Natural killer cell (primary cell): ENCODE results near the gene LDAH. TPM values are rescaled to one million over a fixed set of nuclear protein-coding genes. Genes with fewer than 3 reads are reported as not detected.

Experiments
- ATAC-seq, 3 donors: fragments of 150-1000 bp in 2 of 3; fragments of 200-7000 bp in 1 of 3; cut with Tn5 transposase; 1 replicate in 1 of 3; 2 replicates in 2 of 3; pipeline ENCODE4 v1.10.0; 2021; ENCODE audit warnings: mild to moderate bottlenecking in 2 of 3, moderate library complexity in 2 of 3
- DNase-seq, 2 donors: peaks; one replicate each; pipeline versions ENCODE4 v3.0.0 to v3.0.0-alpha.2; 2013 to 2021; ENCODE audit warnings: mixed read lengths in 1 of 2
- H3K27ac ChIP-seq: one replicate; pipeline ENCODE4 v1.5.1; 2013; ENCODE audit warnings: mild to moderate bottlenecking, low read length
- H3K27me3 ChIP-seq: one replicate; pipeline ENCODE4 v1.6.1; 2013; ENCODE audit warnings: low read length; ENCODE audit not compliant: control insufficient read depth, insufficient read depth
- H3K36me3 ChIP-seq: one replicate; pipeline ENCODE4 v1.6.1; 2013; ENCODE audit warnings: low read length; ENCODE audit not compliant: control insufficient read depth, insufficient read depth
- H3K4me1 ChIP-seq: one replicate; pipeline ENCODE4 v1.6.1; 2013; ENCODE audit warnings: low read length; ENCODE audit not compliant: control insufficient read depth, insufficient read depth
- H3K4me3 ChIP-seq: one replicate; pipeline ENCODE4 v1.5.1; 2013; ENCODE audit warnings: low read length
- H3K9me3 ChIP-seq: one replicate; pipeline ENCODE4 v1.6.1; 2013; ENCODE audit warnings: low read length; ENCODE audit not compliant: control insufficient read depth, insufficient read depth
- H3K27ac Mint-ChIP-seq, 2 donors: one replicate each; pipeline ENCODE4 v1.8.0; 2022; ENCODE audit warnings: mild to moderate bottlenecking in 2 of 2, mixed read lengths in 2 of 2, moderate library complexity in 1 of 2
- H3K27me3 Mint-ChIP-seq, 2 donors: one replicate each; pipeline ENCODE4 v1.8.0; 2022; ENCODE audit warnings: low read depth in 2 of 2, mixed read lengths in 2 of 2
- H3K36me3 Mint-ChIP-seq: one replicate; pipeline ENCODE4 v1.8.0; 2022; ENCODE audit warnings: mixed read lengths
- H3K4me1 Mint-ChIP-seq, 2 donors: one replicate each; pipeline ENCODE4 v1.8.0; 2022; ENCODE audit warnings: mixed read lengths in 2 of 2
- H3K4me3 Mint-ChIP-seq: one replicate; pipeline ENCODE4 v1.8.0; 2022; ENCODE audit warnings: mild to moderate bottlenecking, moderate library complexity, mixed read lengths
- H3K9me3 Mint-ChIP-seq, 2 donors: one replicate each; pipeline ENCODE4 v1.8.0; 2022; ENCODE audit warnings: mixed read lengths in 2 of 2
- WGBS: methylation state at CpG from one replicate; pipeline ENCODE4 v1.1.7; 2013; ENCODE audit warnings: missing lambda C conversion rate; ENCODE audit not compliant: insufficient coverage; 5-methylcytosine and 5-hydroxymethylcytosine counted together
- intact Hi-C: fragments of 100-400 bp; cut with micrococcal nuclease; formaldehyde crosslinking; loops from one replicate; pipeline ENCODE4 v1.14.2; 2022
- total RNA-seq, 4 donors: library from RNA; stranded (reverse); fragments of 120-200 nt in 1 of 4; gene quantifications; one replicate each; pipeline versions ENCODE4 v1.2.3 to v1.2.4, GENCODE V29; 2013 to 2022
- TF ChIP-seq, protein P1 (sequence below): fragments of 200-600 bp; IDR thresholded peaks from one replicate; pipeline ENCODE4 v1.8.0; 2022; ENCODE audit warnings: antibody characterized with exemption

Gene LDAH
- total RNA-seq, 3 donors from 2014 or later (not counting 1 experiment from before 2014, with no cell fraction given), result 14.5 to 25.6 (median 17.2) TPM

DNA sequence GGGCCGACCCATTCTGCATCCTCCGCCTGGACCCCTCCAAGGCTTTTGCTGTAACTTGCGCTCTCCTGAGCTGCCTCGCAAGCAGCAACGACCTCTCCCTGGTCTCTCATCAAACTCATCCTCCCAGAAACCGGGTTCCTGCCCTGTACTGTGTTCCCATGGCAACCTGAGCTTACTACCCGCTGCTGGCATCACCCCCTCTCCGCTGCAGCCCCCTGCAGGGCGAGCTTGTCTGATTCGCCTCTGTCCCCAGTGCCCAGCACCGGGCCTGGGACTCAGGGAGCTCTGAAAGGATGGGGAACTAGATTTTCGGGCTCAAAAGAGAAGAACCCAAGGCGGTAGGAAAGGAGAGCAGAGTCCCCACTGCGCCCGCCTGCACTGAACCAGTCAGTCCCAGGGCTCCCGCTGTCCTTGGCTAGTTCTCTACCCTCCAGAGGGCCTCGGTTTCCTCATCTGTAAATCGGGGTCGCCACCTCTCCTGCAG is 172.5 kb downstream of the LDAH start:
- intact Hi-C loops, result loop anchor here (2.0 to 5.0 kb wide), 2 partner anchors 73 to 300 kb away; partner anchors contain the start of gene PUM2
- Histone ChIP-seq H3K36me3 (peaks cover 5% of the 10 kb centered on the region), H3K4me3 (peak overlapping the region; percentile 81), H3K9me3 (no peaks in the 10 kb centered on the region), H3K27ac (peak overlapping the region; percentile 88), H3K4me1 (peaks cover 30% of the 10 kb centered on the region), H3K27me3 (no peaks in the 10 kb centered on the region)
- TF ChIP-seq, protein P1, sequence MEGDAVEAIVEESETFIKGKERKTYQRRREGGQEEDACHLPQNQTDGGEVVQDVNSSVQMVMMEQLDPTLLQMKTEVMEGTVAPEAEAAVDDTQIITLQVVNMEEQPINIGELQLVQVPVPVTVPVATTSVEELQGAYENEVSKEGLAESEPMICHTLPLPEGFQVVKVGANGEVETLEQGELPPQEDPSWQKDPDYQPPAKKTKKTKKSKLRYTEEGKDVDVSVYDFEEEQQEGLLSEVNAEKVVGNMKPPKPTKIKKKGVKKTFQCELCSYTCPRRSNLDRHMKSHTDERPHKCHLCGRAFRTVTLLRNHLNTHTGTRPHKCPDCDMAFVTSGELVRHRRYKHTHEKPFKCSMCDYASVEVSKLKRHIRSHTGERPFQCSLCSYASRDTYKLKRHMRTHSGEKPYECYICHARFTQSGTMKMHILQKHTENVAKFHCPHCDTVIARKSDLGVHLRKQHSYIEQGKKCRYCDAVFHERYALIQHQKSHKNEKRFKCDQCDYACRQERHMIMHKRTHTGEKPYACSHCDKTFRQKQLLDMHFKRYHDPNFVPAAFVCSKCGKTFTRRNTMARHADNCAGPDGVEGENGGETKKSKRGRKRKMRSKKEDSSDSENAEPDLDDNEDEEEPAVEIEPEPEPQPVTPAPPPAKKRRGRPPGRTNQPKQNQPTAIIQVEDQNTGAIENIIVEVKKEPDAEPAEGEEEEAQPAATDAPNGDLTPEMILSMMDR, result no peak
- H3K9me3 Mint-ChIP-seq, result no peaks in the 10 kb centered on the region
- peak overlapping the region; percentile 92 to 93 for H3K27ac Mint-ChIP-seq
- H3K36me3 Mint-ChIP-seq, result no peaks in the 10 kb centered on the region
- H3K27me3 Mint-ChIP-seq, result peaks cover 4 to 6% of the 10 kb centered on the region in 2 donors
- peak overlapping the region; percentile 94 for H3K4me3 Mint-ChIP-seq
- DNase-seq, result peak in 1 of 2 donors; percentile 62
- WGBS, result 13% methylated on average over 19 of the region's 19 CpGs
- peaks cover 42 to 49% of the 10 kb centered on the region in 2 donors for H3K4me1 Mint-ChIP-seq
- ATAC-seq, result peak in 1 of 3 donors; percentile 4

- peaks cover under 1% of the 10 kb centered on the region for H3K36me3 Mint-ChIP-seq
- peak overlapping the region; percentile 81 for H3K4me3 ChIP-seq
- 88% methylated on average over 7 of the region's 7 CpGs for WGBS
- no peaks in the 10 kb centered on the region for H3K27me3 ChIP-seq
- peaks cover 30% of the 10 kb centered on the region for H3K4me1 ChIP-seq
- peak overlapping the region; percentile 92 to 93 for H3K27ac Mint-ChIP-seq
- ATAC-seq, result no peak
- H3K4me3 Mint-ChIP-seq, result peak overlapping the region; percentile 94
- peaks cover 7% of the 10 kb centered on the region for H3K36me3 ChIP-seq
- peaks cover 42 to 49% of the 10 kb centered on the region in 2 donors for H3K4me1 Mint-ChIP-seq
- no peaks in the 10 kb centered on the region for H3K9me3 ChIP-seq
- peaks cover under 1 to 1% of the 10 kb centered on the region in 2 donors for H3K27me3 Mint-ChIP-seq
- intact Hi-C loops, result loop anchor here (2.0 to 5.0 kb wide), 2 partner anchors 73 to 299 kb away; partner anchors contain the start of gene PUM2
- DNase-seq, result peak in 1 of 2 donors; percentile 34
- no peaks in the 10 kb centered on the region for H3K9me3 Mint-ChIP-seq
- TF ChIP-seq, protein P1, result no peak
- H3K27ac ChIP-seq, result no peak overlapping the region
Measured at GRCh38 chr2:20649976-20650375, 172.9 kb downstream of the LDAH start.

GRCh38 chr2:20649576-20649975 is 173.3 kb downstream of the LDAH start:
- Mint-ChIP-seq H3K4me3 (peak overlapping the region; percentile 94), H3K9me3 (no peaks in the 10 kb centered on the region), H3K4me1 (peaks cover 42 to 49% of the 10 kb centered on the region in 2 donors), H3K27me3 (no peaks in the 10 kb centered on the region), H3K27ac (peak overlapping the region; percentile 92 to 93), H3K36me3 (peaks cover 4% of the 10 kb centered on the region)
- ATAC-seq (no peak), DNase-seq (no peak)
- peaks cover 30% of the 10 kb centered on the region for H3K4me1 ChIP-seq
- no peaks in the 10 kb centered on the region for H3K27me3 ChIP-seq
- H3K36me3 ChIP-seq, result peaks cover 11% of the 10 kb centered on the region
- WGBS, result 88% methylated on average over 11 of the region's 11 CpGs
- no peaks in the 10 kb centered on the region for H3K9me3 ChIP-seq
- H3K27ac ChIP-seq, result no peak overlapping the region
- TF ChIP-seq, protein P1, result no peak
- H3K4me3 ChIP-seq, result no peak overlapping the region
- intact Hi-C loops, result no loop called here

- Histone ChIP-seq H3K4me3 (no peak overlapping the region), H3K36me3 (peaks cover 15% of the 10 kb centered on the region), H3K9me3 (no peaks in the 10 kb centered on the region), H3K4me1 (peaks cover 30% of the 10 kb centered on the region), H3K27me3 (no peaks in the 10 kb centered on the region), H3K27ac (no peak overlapping the region)
- ATAC-seq (no peak), DNase-seq (no peak)
- Mint-ChIP-seq H3K9me3 (no peaks in the 10 kb centered on the region), H3K27ac (peak overlapping the region; percentile 92 to 93), H3K4me3 (peak overlapping the region; percentile 4), H3K36me3 (peaks cover 9% of the 10 kb centered on the region), H3K27me3 (no peaks in the 10 kb centered on the region), H3K4me1 (peaks cover 42 to 49% of the 10 kb centered on the region in 2 donors)
- intact Hi-C loops, result no loop called here
- 98% methylated on average over 9 of the region's 9 CpGs for WGBS
- TF ChIP-seq, protein P1, result no peak
Measured at GRCh38 chr2:20648831-20649230, 174.1 kb downstream of the LDAH start.
